Aorta (tissue), 5 donors: ENCODE measurements around the gene ZNF438. TPM values are rescaled to one million over a fixed set of nuclear protein-coding genes. Genes with fewer than 3 reads are reported as not detected.

Source experiments
- ATAC-seq: fragments of 200-7000 bp; cut with Tn5 transposase; one replicate; pipeline ENCODE4 v1.9.1; 2022; ENCODE audit warnings: moderate library complexity; ENCODE audit not compliant: low FRiP score
- DNase-seq, 2 donors: peaks; one replicate each; pipeline ENCODE4 v3.0.0-alpha.2; 2020
- H3K27ac ChIP-seq, 2 donors: one replicate each; pipeline ENCODE4 v1.5.1; 2013; ENCODE audit warnings: low read length in 2 of 2, mild to moderate bottlenecking in 2 of 2, moderate library complexity in 2 of 2, control low read depth in 1 of 2, inconsistent platforms in 1 of 2, low read depth in 1 of 2
- H3K27me3 ChIP-seq, 2 donors: one replicate each; pipeline ENCODE4 v1.6.1; 2013; ENCODE audit warnings: control low read depth in 1 of 2, low read length in 1 of 2, mild to moderate bottlenecking in 1 of 2, moderate library complexity in 1 of 2; ENCODE audit not compliant: insufficient read depth in 2 of 2, control insufficient read depth in 1 of 2
- H3K36me3 ChIP-seq, 2 donors: one replicate each; pipeline ENCODE4 v1.6.1; 2013; ENCODE audit warnings: control low read depth in 1 of 2, low read length in 1 of 2, mild to moderate bottlenecking in 1 of 2; ENCODE audit not compliant: insufficient read depth in 2 of 2, control insufficient read depth in 1 of 2
- H3K4me1 ChIP-seq, 2 donors: one replicate each; pipeline ENCODE4 v1.6.1; 2013; ENCODE audit warnings: low read length in 2 of 2, control low read depth in 1 of 2, mild to moderate bottlenecking in 1 of 2, moderate library complexity in 1 of 2; ENCODE audit not compliant: insufficient read depth in 2 of 2, control insufficient read depth in 1 of 2
- H3K4me3 ChIP-seq, 2 donors: one replicate each; pipeline ENCODE4 v1.5.1; 2013; ENCODE audit warnings: low read length in 2 of 2, control low read depth in 1 of 2, mild to moderate bottlenecking in 1 of 2
- H3K9me3 ChIP-seq: one replicate; pipeline ENCODE4 v1.6.1; 2013; ENCODE audit warnings: mild to moderate bottlenecking, low read length; ENCODE audit not compliant: control insufficient read depth
- WGBS, 2 donors: extraction: QIAGEN DNeasy Blood & Tissue Kit; methylation state at CpG; one replicate each; pipeline ENCODE4 v1.1.7; 2013; 5-methylcytosine and 5-hydroxymethylcytosine counted together
- intact Hi-C, 2 donors: fragments of 100-400 bp; cut with DNase I; formaldehyde crosslinking; loops; one replicate each; pipeline versions ENCODE4 v1.14.2 to v1.15.0; 2022
- polyA plus RNA-seq, 2 donors: library from polyadenylated mRNA; stranded (reverse); fragments of 200-250 nt; gene quantifications; one replicate each; pipeline ENCODE4 v1.2.3, GENCODE V29; 2013
- total RNA-seq, 2 donors: library from RNA; stranded (reverse); fragmentation: NEBNext Ultra II Directional; extraction: Animal tissue kit (Norgen Biotek cat#: 25700); gene quantifications; one replicate each; pipeline ENCODE4 v1.2.1, GENCODE V29; 2021
- donor health status: healthy with polysubstance abuse.
- donor health status: Bipolar disorder and iron deficiency.
- donor health status: DM: no; HTN: no; CAD: no.
- donor health status: DM: no; HTN: no; CAD: no.
- donor health status: DM: yes; HTN: yes; CAD: no.

Gene ZNF438
- total and polyA plus RNA-seq, 4 donors: 10.6 to 16.5 (median 12.5) TPM

DNA sequence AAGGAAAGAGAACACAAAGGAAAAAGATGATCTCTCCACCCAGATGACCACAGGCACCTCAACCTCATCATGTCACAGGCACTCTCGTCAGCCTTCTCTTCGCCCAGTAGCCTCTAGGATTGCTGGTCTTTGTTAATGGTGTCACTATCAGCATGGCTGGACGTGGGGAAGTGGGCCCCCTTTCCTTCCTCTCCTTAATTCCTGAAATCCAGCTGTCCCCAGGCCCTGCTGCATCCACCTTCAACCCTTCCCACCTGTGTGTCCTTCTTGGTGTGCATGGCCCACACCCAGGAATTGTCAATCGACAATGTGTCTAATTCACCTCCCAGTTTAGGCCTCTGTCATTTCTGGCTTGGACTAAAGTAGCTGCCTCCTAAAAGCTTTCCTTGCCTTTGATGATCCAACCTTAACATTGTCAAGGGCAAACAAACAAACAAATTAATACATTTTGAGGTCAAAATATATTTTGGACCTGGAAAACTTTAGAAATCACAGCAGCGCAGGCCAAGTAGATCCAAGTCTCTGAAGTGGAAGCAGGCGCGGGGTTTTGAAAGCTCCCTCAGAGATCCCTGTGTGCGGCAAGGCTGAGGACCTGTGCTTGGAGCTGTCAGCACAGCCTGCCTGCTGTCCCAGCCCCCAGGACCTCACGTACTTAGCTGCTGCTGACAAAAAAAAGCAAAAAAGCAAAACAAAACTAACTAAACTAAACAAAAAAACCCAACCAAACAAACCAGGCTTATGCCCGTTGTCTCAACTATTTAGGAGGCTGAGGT lies 208.8 kb downstream of the ZNF438 start:
- DNase-seq (no peak), ATAC-seq (no peak)
- Histone ChIP-seq H3K36me3 (no peaks in the 10 kb centered on the region), H3K4me1 (no peaks in the 10 kb centered on the region), H3K27ac (no peak overlapping the region), H3K9me3 (no peaks in the 10 kb centered on the region), H3K27me3 (no peaks in the 10 kb centered on the region), H3K4me3 (no peak overlapping the region)
- 91 to 94% methylated on average over 10 of the region's 10 CpGs for WGBS, 2 donors
- intact Hi-C loops: no loop called here

DNA sequence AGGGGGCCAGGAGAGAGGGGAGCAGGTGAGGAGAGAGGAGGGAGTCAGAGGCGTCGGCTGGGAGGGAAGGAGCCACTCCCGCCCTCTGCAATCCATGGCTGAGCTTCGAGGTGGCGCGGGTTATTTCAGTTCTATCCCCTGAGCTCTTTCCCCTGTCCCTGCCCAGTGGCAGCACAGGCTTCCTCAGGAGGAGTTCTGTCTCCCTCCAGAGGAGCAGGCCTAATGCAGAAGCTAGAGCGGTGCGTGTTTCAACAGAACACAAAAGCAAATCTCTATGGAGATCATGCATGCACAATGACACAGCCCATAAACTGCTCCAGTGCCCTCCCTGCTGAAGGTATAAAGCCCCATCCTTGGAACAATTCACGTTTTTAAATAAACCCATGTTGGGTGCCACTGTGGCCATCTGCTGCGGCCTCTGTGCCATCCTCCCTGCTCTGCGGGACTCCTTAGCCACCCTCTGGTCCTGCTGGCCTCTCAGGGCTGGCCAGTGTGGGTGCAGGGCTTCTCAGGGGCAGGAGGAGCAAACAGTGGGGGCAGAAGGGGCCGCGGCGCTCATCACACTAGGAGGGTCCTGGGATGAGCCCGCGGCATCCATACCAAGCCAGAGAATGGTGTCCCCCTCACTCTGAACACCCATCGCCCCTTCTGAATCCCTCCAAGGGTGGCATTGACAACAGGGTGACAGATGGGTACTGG lies 209.5 kb downstream of the ZNF438 start:
- Histone ChIP-seq H3K27me3 (no peaks in the 10 kb centered on the region), H3K4me3 (no peak overlapping the region), H3K4me1 (no peaks in the 10 kb centered on the region), H3K9me3 (no peaks in the 10 kb centered on the region), H3K36me3 (no peaks in the 10 kb centered on the region), H3K27ac (peak overlapping the region; percentile 52 to 70)
- WGBS, 2 donors: 86 to 87% methylated on average over 17 of the region's 17 CpGs
- intact Hi-C loops: no loop called here
- no peak for ATAC-seq
- no peak for DNase-seq

- intact Hi-C loops: no loop called here
- 27 to 30% methylated on average over 10 of the region's 10 CpGs for WGBS, 2 donors
- H3K4me1 ChIP-seq: no peaks in the 10 kb centered on the region
These were observed 210.2 kb downstream of the ZNF438 start for GRCh38 chr10:30821261-30821993.

DNA sequence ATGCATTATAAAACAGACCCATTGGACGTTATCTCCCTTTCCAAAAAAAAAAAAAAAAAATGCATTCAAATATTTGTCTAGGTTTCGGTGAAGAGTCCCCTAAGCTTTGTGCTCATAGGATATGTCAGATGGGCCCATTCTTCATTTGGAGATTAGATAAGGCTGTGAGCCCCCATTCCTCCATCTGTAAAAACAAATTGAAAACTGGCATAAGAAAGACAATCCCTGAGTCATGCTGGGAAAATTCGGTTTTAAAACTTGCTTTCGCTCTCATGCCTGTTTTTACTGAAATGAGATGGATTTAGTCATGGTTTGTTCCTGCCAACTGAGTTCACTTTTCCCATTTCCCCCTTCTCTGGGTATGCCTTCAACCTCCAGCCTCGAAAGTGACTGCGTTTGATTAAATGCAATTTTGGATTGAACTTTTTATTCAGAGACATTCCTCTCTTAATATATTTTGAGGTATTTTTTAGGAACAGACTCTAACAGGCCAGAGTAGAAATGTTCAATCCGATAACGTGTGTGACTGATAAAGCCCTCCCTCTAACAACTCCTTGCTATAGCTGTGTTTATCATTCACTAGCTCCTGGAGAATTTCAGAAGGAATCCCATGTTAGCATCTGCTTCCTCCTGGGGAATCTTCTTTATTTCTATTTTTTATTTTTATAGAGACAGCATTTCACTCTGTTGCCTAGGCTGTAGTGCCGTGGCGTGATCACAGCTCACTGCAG lies 211.2 kb downstream of the ZNF438 start:
- no peaks in the 10 kb centered on the region for H3K9me3 ChIP-seq
- no peak overlapping the region for H3K4me3 ChIP-seq
- 11 to 12% methylated on average over 10 of the region's 10 CpGs for WGBS, 2 donors
- DNase-seq (no peak), ATAC-seq (peak; percentile 63)
- no peaks in the 10 kb centered on the region for H3K27me3 ChIP-seq
- H3K36me3 ChIP-seq: no peaks in the 10 kb centered on the region
- intact Hi-C loops: no loop called here
- peaks cover 0 to 2% of the 10 kb centered on the region in 2 donors for H3K4me1 ChIP-seq
- H3K27ac ChIP-seq: peak overlapping the region; percentile 89 to 91

More at GRCh38 chr10:30821261-30821993, 210.2 kb downstream of the ZNF438 start:
- H3K27ac ChIP-seq: peak overlapping the region; percentile 70 to 91
- H3K4me3 ChIP-seq: no peak overlapping the region
- no peaks in the 10 kb centered on the region for H3K9me3 ChIP-seq
- ATAC-seq: no peak
- no peaks in the 10 kb centered on the region for H3K27me3 ChIP-seq
- no peaks in the 10 kb centered on the region for H3K36me3 ChIP-seq
- no peak for DNase-seq

DNA sequence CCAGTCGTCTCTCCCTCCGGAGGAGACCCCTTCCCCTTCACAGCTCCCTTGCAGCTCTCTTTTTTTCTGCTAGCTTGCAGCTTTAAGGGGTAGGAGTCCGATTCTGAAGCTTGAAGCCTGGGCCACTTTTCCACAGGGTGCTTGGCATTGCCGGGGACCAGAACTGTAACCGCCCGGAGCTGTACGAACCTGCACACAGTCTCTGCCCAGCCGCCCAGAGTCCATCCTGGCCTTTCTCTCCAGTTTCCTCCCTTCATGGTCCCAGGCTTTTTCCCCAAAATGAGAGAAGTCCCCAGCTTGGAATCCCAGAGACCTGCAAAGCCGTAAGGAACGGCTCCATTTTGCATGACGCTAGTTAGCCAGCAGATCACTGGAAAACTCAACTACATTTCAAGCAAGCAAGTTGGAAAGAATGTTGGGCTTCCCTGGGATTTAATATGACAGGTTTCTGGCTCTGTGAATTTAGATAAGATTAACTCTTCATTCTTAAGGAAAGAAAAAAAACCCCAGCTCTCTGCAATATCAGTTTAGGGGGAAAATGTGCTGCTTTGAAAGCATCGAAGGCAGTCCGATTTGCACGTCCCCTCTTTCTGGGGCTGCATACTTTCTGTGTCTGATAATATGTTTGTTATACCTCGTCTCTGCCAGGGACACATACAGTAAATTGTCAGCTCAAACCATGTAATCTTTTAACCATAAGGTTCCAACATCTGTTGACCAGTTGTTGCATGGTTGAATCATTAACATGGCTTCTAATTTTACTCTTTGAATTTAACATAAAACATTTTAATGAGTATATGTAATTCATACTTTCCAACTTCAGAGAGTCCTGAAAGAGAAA lies 212.1 kb downstream of the ZNF438 start:
- Histone ChIP-seq H3K4me1 (peaks cover 0 to 2% of the 10 kb centered on the region in 2 donors), H3K36me3 (no peaks in the 10 kb centered on the region), H3K27me3 (no peaks in the 10 kb centered on the region), H3K9me3 (no peaks in the 10 kb centered on the region), H3K4me3 (peak overlapping the region; percentile 9 to 21), H3K27ac (peak overlapping the region; percentile 89)
- no peak for DNase-seq
- peak; percentile 40 for ATAC-seq
- intact Hi-C loops: loop anchor here in 1 of 2 donors (2.0 to 10.0 kb wide), 3 partner anchors 35 to 188 kb away; no protein-coding TSS in a partner anchor
- 4 to 6% methylated on average over 15 of the region's 15 CpGs for WGBS, 2 donors

DNA sequence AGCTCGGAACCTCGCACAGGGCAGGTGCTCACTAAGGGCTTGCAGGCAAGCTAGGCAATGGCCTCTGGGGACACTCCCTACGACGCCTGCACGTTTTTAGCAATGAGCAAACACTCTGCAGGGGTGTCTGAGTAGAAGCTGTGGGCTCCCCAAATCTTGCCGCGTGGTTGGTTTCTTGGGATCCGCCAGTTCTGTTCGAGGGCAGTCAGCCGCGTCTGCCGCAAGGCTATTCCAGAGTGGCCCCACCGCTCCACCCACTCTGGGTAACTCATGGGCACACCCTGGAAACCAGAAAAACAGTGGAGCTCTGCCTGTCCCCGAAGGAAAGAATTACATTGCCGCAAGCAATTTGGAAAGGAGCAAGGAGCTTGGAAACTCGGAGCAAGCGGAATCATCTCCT lies 212.8 kb downstream of the ZNF438 start:
- Histone ChIP-seq H3K36me3 (no peaks in the 10 kb centered on the region), H3K4me1 (peaks cover under 1 to 2% of the 10 kb centered on the region in 2 donors), H3K27ac (peak overlapping the region; percentile 89), H3K27me3 (no peaks in the 10 kb centered on the region), H3K9me3 (no peaks in the 10 kb centered on the region), H3K4me3 (peak overlapping the region; percentile 9 to 21)
- WGBS, 2 donors: 14 to 28% methylated on average over 17 of the region's 17 CpGs
- intact Hi-C loops: loop anchor here in 1 of 2 donors (2.0 to 10.0 kb wide), 3 partner anchors 34 to 188 kb away; no protein-coding TSS in a partner anchor
- ATAC-seq: peak; percentile 58
- DNase-seq: peak in 1 of 2 donors; percentile 80

DNA sequence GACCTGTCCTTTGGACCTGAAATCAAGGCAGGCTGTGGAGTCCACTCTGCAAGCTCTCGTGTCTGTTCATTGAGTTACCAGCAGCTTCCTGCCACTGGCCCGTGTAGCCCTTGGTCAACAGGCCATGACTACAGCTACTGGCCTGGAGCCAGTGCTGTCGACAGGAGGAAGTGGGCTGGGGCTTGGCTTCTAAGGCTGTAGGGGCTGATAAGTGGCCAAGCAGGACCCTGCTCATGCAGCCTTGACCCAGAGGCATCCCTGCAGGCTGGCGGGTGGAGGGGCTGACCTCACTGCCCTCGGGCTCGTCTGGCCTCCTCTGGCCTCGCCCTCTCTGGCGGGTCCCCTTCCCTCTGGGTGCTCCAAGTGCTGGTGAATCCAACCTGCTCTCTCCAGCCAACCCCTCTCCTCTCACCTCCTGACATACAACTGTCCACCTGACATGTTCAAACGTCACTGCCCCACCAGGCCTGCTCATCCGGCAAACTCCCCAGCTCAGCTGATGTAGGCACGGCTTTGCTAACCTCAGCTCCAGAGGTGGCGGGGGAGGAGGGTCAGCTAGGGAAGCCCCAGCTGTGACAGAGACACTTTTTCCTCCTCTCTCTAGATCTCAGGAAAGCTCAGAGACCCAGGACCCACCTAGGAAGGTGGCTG lies 213.5 kb downstream of the ZNF438 start:
- peak; percentile 20 for ATAC-seq
- intact Hi-C loops: loop anchor here in 1 of 2 donors (2.0 to 10.0 kb wide), 3 partner anchors 33 to 189 kb away; no protein-coding TSS in a partner anchor
- H3K36me3 ChIP-seq: no peaks in the 10 kb centered on the region
- peak overlapping the region; percentile 89 for H3K27ac ChIP-seq
- peaks cover 2% of the 10 kb centered on the region in 2 donors for H3K4me1 ChIP-seq
- H3K27me3 ChIP-seq: no peaks in the 10 kb centered on the region
- DNase-seq: peak; percentile 87 to 88
- H3K9me3 ChIP-seq: no peaks in the 10 kb centered on the region
- H3K4me3 ChIP-seq: no peak overlapping the region
- WGBS, 2 donors: 38 to 51% methylated on average over 12 of the region's 12 CpGs
